ENCODE data around the gene ZNF32.

- TF ChIP-seq CTCF (IDR thresholded peaks at IDR 0.05; ENCODE audit: low read length) (no peak), EZH2 (IDR thresholded peaks at IDR 0.05; ENCODE audit: borderline replicate concordance, low read length) (no peak)
Observed at GRCh38 chr10:43610636-43611035, 38.0 kb downstream of the ZNF32 start.
